H1 (cell line): ENCODE results near the gene DNAI1. TPM values are rescaled to one million over a fixed set of nuclear protein-coding genes. Genes with fewer than 3 reads are reported as not detected.

Experiments used
- EP300 ChIP-seq, 2 experiments: IDR thresholded peaks; 1 replicate in 1 of 2; 2 replicates in 1 of 2; pipeline ENCODE4 v1.6.1; 2011 to 2012; ENCODE audit warnings: low read depth in 2 of 2, low read length in 2 of 2, mild to moderate bottlenecking in 2 of 2, borderline replicate concordance in 1 of 2, inconsistent platforms in 1 of 2, moderate library complexity in 1 of 2
- GABPA ChIP-seq: IDR thresholded peaks from 2 replicates; pipeline ENCODE4 v1.6.1; 2011; ENCODE audit warnings: mild to moderate bottlenecking, low read length, moderate library complexity, borderline replicate concordance; ENCODE audit not compliant: insufficient read depth
- HDAC6 ChIP-seq: IDR thresholded peaks from one replicate; pipeline ENCODE4 v1.7.1; 2012; ENCODE audit warnings: low read depth, mild to moderate bottlenecking, inconsistent platforms, low read length, moderate library complexity
- JUN ChIP-seq: IDR thresholded peaks from 2 replicates; pipeline ENCODE4 v1.6.1; 2011; ENCODE audit warnings: low read depth, mild to moderate bottlenecking, improper control_type of control experiment, low read length
- KDM4A ChIP-seq: IDR thresholded peaks from one replicate; pipeline ENCODE4 v1.7.1; 2012; ENCODE audit warnings: low read depth, mild to moderate bottlenecking, moderate library complexity, low read length, inconsistent platforms; ENCODE audit not compliant: severe bottlenecking
- NANOG ChIP-seq: IDR thresholded peaks from 2 replicates; pipeline ENCODE4 v1.6.1; 2011; ENCODE audit warnings: low read length, low read depth, mild to moderate bottlenecking, inconsistent platforms; ENCODE audit not compliant: insufficient read depth, poor library complexity, severe bottlenecking
- RBBP5 ChIP-seq: IDR thresholded peaks from 2 replicates; pipeline ENCODE4 v1.7.1; 2012; ENCODE audit warnings: low read depth, mild to moderate bottlenecking, inconsistent platforms, low read length, moderate library complexity, borderline replicate concordance
- RFX5 ChIP-seq: IDR thresholded peaks from 2 replicates; pipeline ENCODE4 v1.6.1; 2011; ENCODE audit warnings: low read depth, low read length, improper control_type of control experiment, borderline replicate concordance
- SIRT6 ChIP-seq: IDR thresholded peaks from one replicate; pipeline ENCODE4 v1.7.1; 2012; ENCODE audit warnings: low read length, inconsistent platforms
- TCF12 ChIP-seq: IDR thresholded peaks from 2 replicates; pipeline ENCODE4 v1.6.1; 2011; ENCODE audit warnings: low read depth, mild to moderate bottlenecking, low read length
- polyA plus RNA-seq, 7 experiments: library from polyadenylated mRNA; depleted of rRNA in 3 of 7; stranded (reverse) in 5 of 7; unstranded in 2 of 7; fragments of >200 nt in 5 of 7; fragments of 200-250 nt in 2 of 7; gene quantifications; 1 replicate in 5 of 7; 2 replicates in 1 of 7; 4 replicates in 1 of 7; pipeline versions ENCODE4 v1.2.1 to v1.2.3, GENCODE V29; 2011 to 2013; ENCODE audit warnings: missing spikeins in 2 of 7, mixed read lengths in 2 of 7
- total RNA-seq: library from RNA; stranded (reverse); fragmentation: NEBNext Ultra II Directional; extraction: Animal tissue kit (Norgen Biotek cat#: 25700); gene quantifications from 2 replicates; pipeline ENCODE4 v1.2.1, GENCODE V29; 2021

Gene DNAI1
- total and polyA plus RNA-seq, 2 of the 8 experiments (the other 6 are each of a cell fraction or from before 2014, with no cell fraction given), result 0.37 to 0.54 TPM

- TF ChIP-seq NANOG (no peak), JUN (no peak), KDM4A (no peak), RFX5 (no peak), GABPA (no peak), HDAC6 (no peak), EP300 (IDR thresholded peaks at IDR 0.05; ENCODE audit: borderline replicate concordance in 1 of 2, low read depth in 2 of 2, low read length in 2 of 2) (no peak), SIRT6 (no peak), RBBP5 (no peak), TCF12 (no peak)
These were observed 32.1 kb upstream of the DNAI1 start (continued) for GRCh38 chr9:34426347-34427074.
